HTERT RPE-1 (cell line): ENCODE measurements around the gene SCCPDH.
"Not testable (repeated sequence)": the region's sequence is repeated elsewhere in the genome, so short reads cannot be mapped to it uniquely, and the experiment has no call there.

ENCODE experiments used
- in situ Hi-C: fragments of 300-500 bp; cut with MboI; formaldehyde crosslinking; loops from 4 replicates; pipeline ENCODE4 v1.14.3; 2020; ENCODE audit warnings: low sequenced_read_pairs

The SCCPDH gene

GRCh38 chr1:246797597-246797996 lies 73.4 kb downstream of the SCCPDH start:
- in situ Hi-C loops: no loop called here

- in situ Hi-C loops: no loop called here
Measured at GRCh38 chr1:246798107-246798506, 73.9 kb downstream of the SCCPDH start.

GRCh38 chr1:246798606-246799496 lies 74.6 kb downstream of the SCCPDH start:
- in situ Hi-C loops: no loop called here

DNA sequence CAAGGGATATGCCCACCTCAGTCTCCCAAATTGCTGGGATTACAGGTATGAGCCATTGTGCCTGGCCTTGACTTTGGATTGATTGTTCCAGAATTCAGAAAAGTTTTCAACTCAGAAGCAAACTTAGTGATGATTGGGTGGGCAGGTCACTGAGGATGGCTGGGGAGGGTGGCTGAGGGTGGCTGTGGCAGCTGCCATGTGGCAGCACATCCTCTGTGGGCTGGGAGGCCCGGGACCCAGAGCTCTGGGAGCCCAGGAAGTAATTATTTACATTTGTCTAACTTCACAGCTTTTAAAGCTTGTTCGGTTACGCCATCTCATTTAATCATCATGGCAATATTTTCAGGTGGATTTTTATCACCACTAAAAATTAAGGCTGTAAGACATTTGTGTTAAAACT lies 76.1 kb downstream of the SCCPDH start:
- in situ Hi-C loops: no loop called here

GRCh38 chr1:246800756-246801155 lies 76.5 kb downstream of the SCCPDH start:
- in situ Hi-C loops: no loop called here

- in situ Hi-C loops: no loop called here
Measured at GRCh38 chr1:246801241-246802020, 77.2 kb downstream of the SCCPDH start.

- in situ Hi-C loops: no loop called here
Measured at GRCh38 chr1:246803373-246803772, 79.2 kb downstream of the SCCPDH start.

DNA sequence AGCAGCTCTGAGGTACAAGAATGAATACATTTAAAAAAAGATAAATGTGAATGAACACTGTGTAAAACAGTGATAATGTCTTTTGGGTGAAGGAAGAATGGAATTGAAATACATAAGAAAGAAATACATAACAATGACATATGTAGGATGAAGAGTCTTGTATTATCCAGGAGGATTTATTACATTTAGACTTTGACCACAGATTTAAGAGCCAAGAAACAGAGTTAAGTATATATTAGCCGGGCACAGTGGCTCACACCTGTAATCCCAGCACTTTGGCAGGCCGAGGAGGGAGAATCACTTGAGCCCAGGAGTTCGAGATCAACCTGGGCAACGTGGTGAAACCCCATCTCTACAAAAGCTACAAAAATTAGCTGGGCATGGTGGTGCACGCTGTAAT lies 79.7 kb downstream of the SCCPDH start:
- in situ Hi-C loops: no loop called here

DNA sequence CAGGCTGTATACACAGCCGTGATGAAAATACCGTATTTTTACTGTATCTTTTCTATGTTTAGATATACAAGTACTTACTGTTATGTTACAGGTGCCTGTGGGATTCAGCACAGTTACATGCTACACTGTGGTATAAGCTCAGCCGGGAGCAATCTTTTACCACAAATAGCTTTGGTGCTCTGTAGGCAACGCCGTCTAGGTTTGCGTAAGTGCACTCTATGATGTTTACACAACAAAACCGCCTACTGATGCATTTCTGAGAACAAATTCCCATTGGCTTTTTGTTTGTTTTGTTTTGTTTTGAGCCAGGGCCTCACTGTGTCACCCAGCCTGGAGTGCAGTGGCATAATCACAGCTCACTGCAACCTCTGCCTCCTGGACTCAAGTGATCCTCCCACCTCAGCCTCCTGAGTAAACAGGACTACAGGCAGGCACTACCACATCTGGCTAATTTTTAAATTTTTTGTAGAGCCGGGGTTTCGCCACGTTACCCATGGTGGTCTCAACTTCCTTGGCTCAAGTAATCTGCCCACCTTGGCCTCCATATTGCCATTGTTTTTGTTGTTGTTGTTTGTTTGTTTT lies 81.0 kb downstream of the SCCPDH start:
- in situ Hi-C loops: no loop called here

DNA sequence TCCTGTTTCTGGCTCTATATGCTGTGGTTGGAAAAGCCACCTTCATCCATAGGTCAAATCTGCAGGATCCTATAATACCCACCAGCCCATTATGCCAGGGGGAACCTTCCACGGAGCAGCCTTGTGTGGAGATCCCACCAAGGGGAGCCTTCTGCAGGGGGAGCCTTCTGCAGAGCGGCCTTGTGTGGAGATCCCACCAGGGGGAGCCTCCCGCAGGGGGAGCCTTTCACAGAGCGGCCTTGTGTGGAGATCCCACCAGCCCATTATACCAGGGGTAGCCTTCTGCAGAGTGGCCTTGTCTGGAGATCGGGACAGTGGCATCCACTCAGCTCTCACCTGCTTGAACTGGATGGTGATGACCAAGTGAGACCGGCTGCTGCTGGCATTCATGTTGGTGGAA lies 85.3 kb downstream of the SCCPDH start:
- in situ Hi-C loops: no loop called here

GRCh38 chr1:246811985-246812384 lies 87.8 kb downstream of the SCCPDH start:
- in situ Hi-C loops: no loop called here

DNA sequence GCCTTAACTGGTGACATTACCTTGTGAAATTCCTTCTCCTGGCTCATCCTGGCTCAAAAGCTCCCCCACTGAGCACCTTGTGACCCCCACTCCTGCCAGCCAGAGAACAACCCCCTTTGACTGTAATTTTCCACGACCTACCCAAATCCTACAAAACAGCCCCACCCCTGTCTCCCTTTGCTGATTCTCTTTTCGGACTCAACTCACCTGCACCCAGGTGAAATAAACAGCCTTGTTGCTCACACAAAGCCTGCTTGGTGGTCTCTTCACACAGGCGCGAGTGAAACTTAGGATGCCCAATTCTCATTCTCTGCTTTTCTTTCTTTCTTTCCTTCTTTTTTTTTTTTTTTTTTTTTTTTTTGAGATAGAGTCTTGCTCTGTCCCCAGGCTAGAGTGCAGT lies 89.1 kb downstream of the SCCPDH start:
- in situ Hi-C loops: not testable (repeated sequence)

DNA sequence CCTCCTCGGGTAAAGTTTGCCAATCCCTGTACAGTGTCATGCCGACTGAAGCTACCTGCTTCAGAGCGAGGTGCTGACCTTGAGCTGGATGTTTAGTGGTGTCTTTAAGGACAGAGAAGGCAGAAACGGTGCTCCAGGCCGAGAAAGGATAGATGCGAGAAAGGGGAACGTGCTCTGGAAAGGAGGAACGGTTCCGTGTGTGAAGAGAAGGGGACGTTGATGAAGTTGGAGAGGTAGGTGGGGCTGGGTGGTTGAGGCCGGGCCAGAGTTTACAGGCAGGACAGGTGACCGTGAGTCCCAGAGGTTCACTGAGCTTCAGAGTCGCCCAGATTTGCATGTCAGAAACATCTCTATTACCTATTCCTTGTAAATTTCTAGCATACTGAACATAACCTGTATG lies 90.7 kb downstream of the SCCPDH start:
- in situ Hi-C loops: no loop called here

- in situ Hi-C loops: no loop called here
Measured at GRCh38 chr1:246815693-246816270, 91.6 kb downstream of the SCCPDH start.
